Epithelial cell of esophagus (primary cell): ENCODE data around the gene RLN1.
"Not testable (repeated sequence)": the region's sequence is repeated elsewhere in the genome, so short reads cannot be mapped to it uniquely, and the experiment has no call there.

Experiments used
- DNase-seq: peaks from one replicate; pipeline ENCODE4 v3.0.0; 2010; ENCODE audit warnings: low read depth
- H3K4me3 ChIP-seq: 2 replicates; pipeline ENCODE4 v1.5.1; 2011; ENCODE audit warnings: mild to moderate bottlenecking, low read length, control low read depth
- CTCF ChIP-seq: IDR thresholded peaks from 2 replicates; pipeline ENCODE4 v1.5.1; 2011; ENCODE audit warnings: low read depth, mild to moderate bottlenecking, low read length, control low read depth, inconsistent platforms; ENCODE audit not compliant: insufficient read depth; ENCODE audit errors: missing control alignments

Gene RLN1

GRCh38 chr9:5355226-5355625 lies 15.6 kb upstream of the RLN1 start:
- no peak overlapping the region for H3K4me3 ChIP-seq
- no peak for TF ChIP-seq CTCF
- no peak for DNase-seq

- TF ChIP-seq CTCF: no peak
- no peak for DNase-seq
- H3K4me3 ChIP-seq: no peak overlapping the region
Observed at GRCh38 chr9:5354184-5354583, 14.5 kb upstream of the RLN1 start.

- TF ChIP-seq CTCF: no peak
- no peak overlapping the region for H3K4me3 ChIP-seq
- DNase-seq: no peak
Observed at GRCh38 chr9:5352637-5353248, 13.1 kb upstream of the RLN1 start.

GRCh38 chr9:5336688-5337087 lies 3.0 kb downstream of the RLN1 start:
- DNase-seq: no peak
- no peak overlapping the region for H3K4me3 ChIP-seq
- TF ChIP-seq CTCF: no peak

GRCh38 chr9:5331276-5331675 lies 8.4 kb downstream of the RLN1 start:
- not testable (repeated sequence) for H3K4me3 ChIP-seq, DNase-seq

GRCh38 chr9:5326893-5327548 lies 12.7 kb downstream of the RLN1 start:
- peak; percentile 51 for DNase-seq
- no peak for TF ChIP-seq CTCF
- no peak overlapping the region for H3K4me3 ChIP-seq

- no peak for DNase-seq
- no peak overlapping the region for H3K4me3 ChIP-seq
- no peak for TF ChIP-seq CTCF
Observed at GRCh38 chr9:5326187-5326586, 13.5 kb downstream of the RLN1 start.

- H3K4me3 ChIP-seq, DNase-seq: not testable (repeated sequence)
Observed at GRCh38 chr9:5321601-5322000, 18.1 kb downstream of the RLN1 start.
